Measurements from ENCODE around the gene LEFTY1. TPM values are rescaled to one million over a fixed set of nuclear protein-coding genes. Genes with fewer than 3 reads are reported as not detected.
A peak's percentile ranks its signal among the peaks of the same experiment; 100 is the strongest.
"Not testable (repeated sequence)": the region's sequence is repeated elsewhere in the genome, so short reads cannot be mapped to it uniquely, and the experiment has no call there.

Gene LEFTY1
- under 1 TPM; 0.23 to 0.63 (median 0.35) TPM for total RNA-seq
- total RNA-seq (2013): 0.07 TPM
- total RNA-seq: 0 to 0.25 (median 0.06) reads per million in 29 experiments

DNA sequence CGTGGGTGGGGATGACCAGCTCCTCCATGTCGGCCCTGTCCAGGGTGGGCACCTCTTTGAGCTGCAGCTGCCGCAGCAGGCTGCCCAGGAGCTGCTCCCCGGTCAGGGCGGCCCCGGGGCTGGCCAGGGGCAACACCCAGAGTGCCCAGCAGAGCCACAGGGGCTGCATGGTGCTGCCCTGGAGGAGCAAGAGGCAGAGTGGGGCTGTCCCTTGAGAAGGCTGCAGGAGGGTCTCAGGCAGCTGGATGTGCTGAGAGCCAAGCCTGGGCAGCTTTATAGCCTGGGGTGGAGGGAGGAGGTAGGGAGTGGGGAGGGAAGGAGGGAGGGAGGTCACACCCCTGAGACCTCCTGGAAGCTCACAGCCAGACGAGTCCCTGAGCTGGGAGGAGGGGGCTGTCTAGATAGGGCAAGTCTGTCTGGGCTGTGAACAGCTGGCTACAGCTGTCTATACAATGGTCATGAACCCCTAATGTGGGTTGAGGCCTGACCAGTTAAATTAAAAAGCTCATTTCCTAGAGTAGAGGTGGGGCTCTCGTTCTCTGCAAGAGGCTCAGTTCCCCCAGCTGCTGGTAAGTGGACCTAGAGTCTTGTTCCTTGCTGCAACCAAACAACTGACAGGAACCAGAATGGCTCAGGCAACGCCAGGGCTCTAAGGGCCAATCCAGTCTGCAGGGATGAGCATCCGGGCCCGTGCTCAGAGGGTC lies at the start of gene LEFTY1:
LEFTY1 (minus strand) TSS at position 249 of the 704 bp plus-strand sequence; CDS start at position 169, 80 bp downstream.
- peak within 1 kb of the TSS; percentile 11 to 36 for H3K27ac Mint-ChIP-seq

DNA sequence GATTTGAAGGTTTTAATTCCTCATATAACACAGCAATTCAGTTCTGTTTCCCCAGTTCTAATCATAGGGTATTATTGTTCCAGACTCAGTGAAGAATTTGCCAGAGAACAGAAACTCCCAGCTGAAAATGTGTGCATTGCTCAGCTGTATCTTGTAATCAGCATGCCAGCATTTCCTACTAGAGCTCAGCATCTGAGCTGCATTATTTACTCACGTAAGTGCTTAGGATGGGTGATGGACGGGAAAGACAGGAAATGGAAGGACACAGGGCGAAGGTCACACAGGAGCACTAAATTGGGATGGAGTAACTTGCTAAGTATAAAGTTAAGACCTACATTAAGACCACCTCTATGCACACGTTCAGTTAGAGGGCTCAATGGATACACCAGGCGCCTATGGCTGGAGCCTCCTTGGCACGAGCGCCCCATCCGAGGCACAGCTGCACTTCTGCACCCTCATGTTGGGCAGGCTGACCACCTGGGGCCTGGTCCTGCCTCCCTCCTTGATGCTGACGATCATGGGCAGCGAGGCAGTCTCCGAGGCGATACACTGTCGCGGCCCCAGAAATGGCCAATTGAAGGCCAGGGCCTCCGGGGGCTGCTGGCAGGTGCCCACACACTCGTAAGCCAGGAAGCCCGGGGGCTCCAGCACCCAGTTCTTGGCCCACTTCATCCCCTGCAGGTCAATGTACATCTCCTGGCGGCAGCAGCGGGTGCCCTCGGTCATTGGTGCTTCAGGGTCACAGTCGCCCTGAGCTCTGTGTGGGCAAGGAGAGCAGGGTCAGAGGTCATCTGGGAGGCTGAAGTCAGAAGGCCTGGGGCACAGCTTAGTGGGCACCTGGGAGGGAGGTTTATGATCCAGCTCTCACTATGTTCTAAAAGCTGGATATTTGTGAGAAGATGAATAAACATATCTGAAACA lies 48.4 kb upstream of the LEFTY1 start:
- no peaks in the 10 kb centered on the region for H3K9me3 ChIP-seq
- H3K36me3 ChIP-seq (ENCODE audit: control insufficient read depth in 2 of 2, extremely low read depth in 1 of 2, insufficient read depth in 1 of 2, low read length in 1 of 2): no peaks in the 10 kb centered on the region
- WGBS (ENCODE audit: insufficient coverage): 95% methylated on average over 14 of the region's 21 CpGs
- no peak for DNase-seq
- peaks cover 0 to 6% of the 10 kb centered on the region in 2 experiments for H3K27me3 ChIP-seq (replicated peaks in 1 of 2; ENCODE audit: control insufficient read depth in 2 of 2, extremely low read depth in 1 of 2, insufficient read depth in 2 of 2, low read length in 1 of 2)
- Mint-ChIP-seq H3K9me3 (no peaks in the 10 kb centered on the region), H3K27me3 (peaks cover 0 to 3% of the 10 kb centered on the region in 2 donors), H3K27ac (no peak overlapping the region), H3K4me1 (peaks cover 0 to 3% (median 0%) of the 10 kb centered on the region in 3 donors), H3K4me3 (no peak overlapping the region), H3K36me3 (no peaks in the 10 kb centered on the region)
- no peak overlapping the region for H3K27ac ChIP-seq (ENCODE audit: low read length)
- CTCF ChIA-PET: interaction anchor here in 1 of 2 donors (0.5 to 0.6 kb wide), 2 partner anchors 22 to 191 kb away, joined by 4 read pairs; no protein-coding TSS in a partner anchor
- POLR2A ChIA-PET: interaction anchor here in 1 of 2 donors (0.6 to 0.7 kb wide), 2 partner anchors 306 to 430 kb away, joined by 3 to 4 read pairs; no protein-coding TSS in a partner anchor
- no peaks in the 10 kb centered on the region for H3K4me1 ChIP-seq (ENCODE audit: control insufficient read depth in 1 of 2, extremely low read depth in 1 of 2, insufficient read depth in 2 of 2, low read length in 2 of 2)
- ATAC-seq (replicated peaks in 1 of 4): no peak
- H3K4me3 ChIP-seq (ENCODE audit: control insufficient read depth in 1 of 2, extremely low read depth in 1 of 2, low read length in 1 of 2): no peak overlapping the region

More for the DNA sequence above, at the start of gene LEFTY1:
- no peak within 1 kb of the TSS for H3K4me3 ChIP-seq (ENCODE audit: control insufficient read depth in 1 of 2, extremely low read depth in 1 of 2, low read length in 1 of 2)
- Mint-ChIP-seq H3K9me3 (no peaks in the 10 kb centered on the region), H3K27me3 (no peaks in the 10 kb centered on the region), H3K36me3 (no peaks in the 10 kb centered on the region), H3K4me3 (peak within 1 kb of the TSS in 1 of 3 donors; percentile 36), H3K4me1 (peaks cover 14 to 27% (median 26%) of the 10 kb centered on the region in 3 donors)
- peaks cover 7 to 9% of the 10 kb centered on the region in 2 experiments for H3K4me1 ChIP-seq (ENCODE audit: control insufficient read depth in 1 of 2, extremely low read depth in 1 of 2, insufficient read depth in 2 of 2, low read length in 2 of 2)
- 95% methylated on average over 11 of the region's 11 CpGs for WGBS (ENCODE audit: insufficient coverage)
- ChIA-PET CTCF (interaction anchor here in 1 of 2 donors (1.6 kb wide), 1 partner anchor 15 kb away, joined by 4 read pairs; no protein-coding TSS in a partner anchor), POLR2A (interaction anchor here (0.5 to 1.5 kb wide), 3 partner anchors 8 to 1328 kb away, joined by 3 read pairs; partner anchors contain the start of gene SRP9 (in 1 of the 2))
- H3K9me3 ChIP-seq: no peaks in the 10 kb centered on the region
- DNase-seq (no peak), ATAC-seq (replicated peaks in 1 of 4) (no peak)
- H3K27ac ChIP-seq (ENCODE audit: low read length): no peak within 1 kb of the TSS
- no peaks in the 10 kb centered on the region for H3K27me3 ChIP-seq (replicated peaks in 1 of 2; ENCODE audit: control insufficient read depth in 2 of 2, extremely low read depth in 1 of 2, insufficient read depth in 2 of 2, low read length in 1 of 2)
- H3K36me3 ChIP-seq (ENCODE audit: control insufficient read depth in 2 of 2, extremely low read depth in 1 of 2, insufficient read depth in 1 of 2, low read length in 1 of 2): no peaks in the 10 kb centered on the region

DNA sequence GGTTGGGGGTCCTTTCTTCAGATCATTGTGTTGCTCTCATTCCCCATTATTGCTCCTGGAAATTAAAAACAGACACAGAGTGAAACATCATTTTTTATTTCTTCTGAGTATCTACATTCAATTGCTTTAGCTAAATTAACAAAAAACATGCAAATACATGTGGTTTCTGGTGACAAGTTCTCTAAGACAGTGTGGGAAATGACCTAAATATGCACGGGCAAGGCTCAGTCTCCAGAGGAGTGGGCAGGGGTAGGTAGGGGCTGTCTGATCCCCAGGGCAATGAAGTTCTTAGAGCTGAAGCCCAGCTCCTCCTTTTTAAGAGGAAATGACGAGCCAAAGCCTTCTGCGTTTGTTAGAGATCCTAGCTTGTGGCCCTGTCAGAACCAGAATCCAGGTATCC lies 47.6 kb upstream of the LEFTY1 start:
- Histone ChIP-seq H3K27ac (ENCODE audit: low read length) (no peak overlapping the region), H3K4me3 (ENCODE audit: control insufficient read depth in 1 of 2, extremely low read depth in 1 of 2, low read length in 1 of 2) (no peak overlapping the region), H3K4me1 (ENCODE audit: control insufficient read depth in 1 of 2, extremely low read depth in 1 of 2, insufficient read depth in 2 of 2, low read length in 2 of 2) (no peaks in the 10 kb centered on the region), H3K9me3 (no peaks in the 10 kb centered on the region), H3K27me3 (replicated peaks in 1 of 2; ENCODE audit: control insufficient read depth in 2 of 2, extremely low read depth in 1 of 2, insufficient read depth in 2 of 2, low read length in 1 of 2) (peaks cover 0 to 6% of the 10 kb centered on the region in 2 experiments), H3K36me3 (ENCODE audit: control insufficient read depth in 2 of 2, extremely low read depth in 1 of 2, insufficient read depth in 1 of 2, low read length in 1 of 2) (no peaks in the 10 kb centered on the region)
- Mint-ChIP-seq H3K27ac (no peak overlapping the region), H3K27me3 (peaks cover 0 to 3% of the 10 kb centered on the region in 2 donors), H3K36me3 (no peaks in the 10 kb centered on the region), H3K4me1 (peaks cover 0 to 4% (median 0%) of the 10 kb centered on the region in 3 donors), H3K4me3 (no peak overlapping the region), H3K9me3 (no peaks in the 10 kb centered on the region)
- ATAC-seq (replicated peaks in 1 of 4): no peak
- DNase-seq: no peak
- WGBS (ENCODE audit: insufficient coverage): 74% methylated on average over 3 of the region's 3 CpGs
- CTCF ChIA-PET: interaction anchor here in 1 of 2 donors (0.5 kb wide), 1 partner anchor 190 kb away, joined by 4 read pairs; no protein-coding TSS in a partner anchor
- POLR2A ChIA-PET: interaction anchor here in 1 of 2 donors (0.6 to 0.7 kb wide), 3 partner anchors 79 to 429 kb away, joined by 3 to 4 read pairs (median 3); no protein-coding TSS in a partner anchor

GRCh38 chr1:225936086-225936485 lies 47.1 kb upstream of the LEFTY1 start:
- H3K36me3 ChIP-seq (ENCODE audit: control insufficient read depth in 2 of 2, extremely low read depth in 1 of 2, insufficient read depth in 1 of 2, low read length in 1 of 2); H3K27ac ChIP-seq (ENCODE audit: low read length); CTCF ChIA-PET; H3K27ac Mint-ChIP-seq; H3K27me3 Mint-ChIP-seq; ATAC-seq (replicated peaks in 1 of 4); H3K4me1 Mint-ChIP-seq; H3K4me3 ChIP-seq (ENCODE audit: control insufficient read depth in 1 of 2, extremely low read depth in 1 of 2, low read length in 1 of 2); H3K9me3 ChIP-seq; H3K4me3 Mint-ChIP-seq; H3K36me3 Mint-ChIP-seq; H3K27me3 ChIP-seq (replicated peaks in 1 of 2; ENCODE audit: control insufficient read depth in 2 of 2, extremely low read depth in 1 of 2, insufficient read depth in 2 of 2, low read length in 1 of 2); H3K4me1 ChIP-seq (ENCODE audit: control insufficient read depth in 1 of 2, extremely low read depth in 1 of 2, insufficient read depth in 2 of 2, low read length in 2 of 2); H3K9me3 Mint-ChIP-seq; DNase-seq: not testable (repeated sequence)
- POLR2A ChIA-PET: interaction anchor here in 1 of 2 donors (0.7 kb wide), 2 partner anchors 78 to 305 kb away, joined by 3 to 4 read pairs; no protein-coding TSS in a partner anchor
- WGBS (ENCODE audit: insufficient coverage): 88% methylated on average over 7 of the region's 8 CpGs

- no peak overlapping the region for H3K4me3 Mint-ChIP-seq
- Histone ChIP-seq H3K27ac (ENCODE audit: low read length) (no peak overlapping the region), H3K36me3 (ENCODE audit: control insufficient read depth in 2 of 2, extremely low read depth in 1 of 2, insufficient read depth in 1 of 2, low read length in 1 of 2) (no peaks in the 10 kb centered on the region), H3K4me1 (ENCODE audit: control insufficient read depth in 1 of 2, extremely low read depth in 1 of 2, insufficient read depth in 2 of 2, low read length in 2 of 2) (no peaks in the 10 kb centered on the region), H3K27me3 (replicated peaks in 1 of 2; ENCODE audit: control insufficient read depth in 2 of 2, extremely low read depth in 1 of 2, insufficient read depth in 2 of 2, low read length in 1 of 2) (peaks cover 0 to 2% of the 10 kb centered on the region in 2 experiments), H3K9me3 (no peaks in the 10 kb centered on the region), H3K4me3 (ENCODE audit: control insufficient read depth in 1 of 2, extremely low read depth in 1 of 2, low read length in 1 of 2) (no peak overlapping the region)
- peaks cover 0 to 3% of the 10 kb centered on the region in 2 donors for H3K27me3 Mint-ChIP-seq
- no peak for DNase-seq
- no peak for ATAC-seq (replicated peaks in 1 of 4)
- WGBS (ENCODE audit: insufficient coverage): no CpG with 5 or more reads among the region's 5 CpGs
- CTCF ChIA-PET: interaction anchor here in 1 of 2 donors (0.7 kb wide), 1 partner anchor 11 kb away, joined by 3 read pairs; the partner anchor contains the start of gene PYCR2
- POLR2A ChIA-PET: no interaction called here
- H3K9me3 Mint-ChIP-seq: no peaks in the 10 kb centered on the region
- no peak overlapping the region for H3K27ac Mint-ChIP-seq
- H3K4me1 Mint-ChIP-seq: peaks cover 0 to 2% (median 0%) of the 10 kb centered on the region in 3 donors
- no peaks in the 10 kb centered on the region for H3K36me3 Mint-ChIP-seq
These were observed 45.8 kb upstream of the LEFTY1 start for GRCh38 chr1:225934711-225935110.
